ENCODE measurements around the gene IMMP2L.

DNA sequence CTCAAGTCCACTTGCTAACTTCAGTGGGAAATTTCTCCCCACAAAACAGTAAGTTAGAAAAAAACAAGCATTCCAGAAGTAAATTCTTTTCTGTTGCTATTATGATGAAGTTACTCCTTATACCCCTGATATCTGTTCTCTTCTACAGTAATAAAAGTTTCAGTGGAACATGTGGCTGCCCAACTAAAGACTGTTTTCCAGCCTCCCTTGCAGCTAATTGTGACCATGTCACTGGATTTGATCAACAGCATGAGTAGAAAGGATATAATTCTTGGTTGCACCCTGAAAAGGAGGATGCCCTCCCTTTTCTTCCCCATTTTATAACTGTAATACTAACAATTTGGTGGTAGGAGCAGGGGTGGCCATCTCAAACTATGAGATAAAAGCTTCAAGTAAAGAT, 40.6 kb downstream of the IMMP2L start:
- TF ChIP-seq CTCF (conservative IDR thresholded peaks at IDR 0.05; ENCODE audit: low read depth, low read length) (no peak), EZH2phosphoT487 (IDR thresholded peaks at IDR 0.05; ENCODE audit: borderline replicate concordance, low read length) (no peak), EZH2 (IDR thresholded peaks at IDR 0.05; ENCODE audit: low read length, unreplicated experiment) (no peak)
